A673 (cell line): ENCODE data around the gene LIMA1.

Source experiments
- CTCF ChIP-seq: fragments of 300-800, 200-600 bp; sonication (generic); conservative IDR thresholded peaks from 2 replicates; pipeline ENCODE4 v1.5.1; 2017; ENCODE audit warnings: low read depth, mild to moderate bottlenecking, antibody characterized with exemption, low read length, moderate library complexity, mixed read lengths
- EZH2 ChIP-seq: fragments of 200-600 bp; sonication (generic); IDR thresholded peaks from 2 replicates; pipeline ENCODE4 v1.6.1; 2017; ENCODE audit warnings: borderline replicate concordance, low read depth, mild to moderate bottlenecking, mixed read lengths, antibody characterized with exemption, low read length; ENCODE audit not compliant: poor library complexity, severe bottlenecking

- TF ChIP-seq CTCF = no peak
- no peak for TF ChIP-seq EZH2
Observed at GRCh38 chr12:50217202-50217601, 66.1 kb downstream of the LIMA1 start.
